ENCODE measurements around the gene TADA3.

TADA3 gene

GRCh38 chr3:9792405-9793160 lies at the start of gene TADA3, which contains the start of gene ARPC4:
Gene TADA3, minus strand, starts transcription at chr3:9792473. Its CDS starts 1,007 bp downstream, at chr3:9791466.
Gene ARPC4, plus strand, starts transcription at chr3:9793082. Its CDS starts 40 bp downstream, at chr3:9793122.
- peak; percentile 97 for DNase-seq (ENCODE audit: low spot score)

- no peak for DNase-seq (ENCODE audit: low spot score)
These were observed 48.7 kb upstream of the TADA3 start for GRCh38 chr3:9841015-9841414.

- no peak for DNase-seq (ENCODE audit: low spot score)
These were observed 46.6 kb upstream of the TADA3 start for GRCh38 chr3:9838856-9839255.

- no peak for DNase-seq (ENCODE audit: low spot score)
These were observed 45.7 kb upstream of the TADA3 start for GRCh38 chr3:9837701-9838582.

- DNase-seq (ENCODE audit: low spot score) = no peak
These were observed 42.5 kb upstream of the TADA3 start for GRCh38 chr3:9834520-9835380.

- DNase-seq (ENCODE audit: low spot score) = no peak
These were observed 40.8 kb upstream of the TADA3 start for GRCh38 chr3:9833078-9833477.

GRCh38 chr3:9831253-9831652 lies 39.0 kb upstream of the TADA3 start:
- DNase-seq (ENCODE audit: low spot score) = no peak

- no peak for DNase-seq (ENCODE audit: low spot score)
These were observed 36.8 kb upstream of the TADA3 start for GRCh38 chr3:9828801-9829755.

GRCh38 chr3:9826815-9827573 lies 34.7 kb upstream of the TADA3 start:
- DNase-seq (ENCODE audit: low spot score) = peak; percentile 23

GRCh38 chr3:9825451-9826040 lies 33.3 kb upstream of the TADA3 start:
- no peak for DNase-seq (ENCODE audit: low spot score)

GRCh38 chr3:9820946-9821345 lies 28.7 kb upstream of the TADA3 start:
- DNase-seq (ENCODE audit: low spot score) = peak; percentile 21

- no peak for DNase-seq (ENCODE audit: low spot score)
These were observed 28.3 kb upstream of the TADA3 start for GRCh38 chr3:9820543-9820942.

- DNase-seq (ENCODE audit: low spot score) = no peak
These were observed 26.5 kb upstream of the TADA3 start for GRCh38 chr3:9818666-9819335.

- no peak for DNase-seq (ENCODE audit: low spot score)
These were observed 25.2 kb upstream of the TADA3 start for GRCh38 chr3:9817436-9817835.

- no peak for DNase-seq (ENCODE audit: low spot score)
These were observed 23.7 kb upstream of the TADA3 start for GRCh38 chr3:9815986-9816385.

GRCh38 chr3:9812870-9813483 lies 20.7 kb upstream of the TADA3 start:
- DNase-seq (ENCODE audit: low spot score) = no peak

- no peak for DNase-seq (ENCODE audit: low spot score)
These were observed 18.6 kb upstream of the TADA3 start for GRCh38 chr3:9810846-9811245.

GRCh38 chr3:9810433-9810770 lies 18.1 kb upstream of the TADA3 start:
- DNase-seq (ENCODE audit: low spot score) = peak; percentile 31
